ENCODE results near the gene BCR. TPM values are rescaled to one million over a fixed set of nuclear protein-coding genes. Genes with fewer than 3 reads are reported as not detected.
"Not testable (repeated sequence)": the region's sequence is repeated elsewhere in the genome, so short reads cannot be mapped to it uniquely, and the experiment has no call there.

The BCR gene
- total and polyA plus RNA-seq, 2 of the 4 experiments (the other 2 are of a cell fraction): 28.9 to 44.6 TPM

DNA sequence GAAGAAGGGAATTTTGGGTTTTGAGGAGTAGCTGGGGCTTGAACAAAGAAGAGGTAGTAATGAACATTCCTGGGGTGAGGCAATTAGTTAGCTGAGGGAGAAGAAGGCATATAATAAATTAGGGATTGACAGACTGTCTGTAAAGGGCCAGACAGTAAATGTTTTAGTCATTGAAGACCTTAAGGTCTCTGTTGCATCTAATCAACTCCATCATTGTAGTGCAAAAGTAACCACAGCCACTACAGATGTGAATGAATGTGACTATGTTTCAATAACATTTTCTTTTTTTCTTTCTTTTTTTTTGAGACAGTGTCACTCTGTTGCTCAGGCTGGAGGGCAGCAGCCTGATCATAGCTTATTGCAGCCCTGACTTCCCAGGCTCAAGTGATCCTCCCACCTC is 153.5 kb downstream of the BCR start:
- H2BK15ac ChIP-seq (ENCODE audit: low read depth, low read length); DNase-seq; H2AK5ac ChIP-seq (ENCODE audit: low read depth, low read length); H3K4me3 ChIP-seq (ENCODE audit: insufficient read depth, low read depth, low read length); H4K91ac ChIP-seq (ENCODE audit: insufficient read depth, low read depth, low read length); CTCF ChIA-PET; H3K4me2 ChIP-seq (ENCODE audit: low read depth, low read length); H3K27me3 ChIP-seq (ENCODE audit: control insufficient read depth, insufficient read depth, low read length); BruUV-seq (replicated peaks); H3K4ac ChIP-seq (ENCODE audit: low read depth, low read length); H3K18ac ChIP-seq (ENCODE audit: low read depth, low read length); dilution Hi-C loops (cut with HindIII; ENCODE audit: low sequenced_read_pairs, unreplicated experiment); H2BK120ac ChIP-seq (ENCODE audit: low read depth, low read length); H3K14ac ChIP-seq (replicated peaks; ENCODE audit: low read depth, low read length); H4K5ac ChIP-seq (ENCODE audit: low read depth, low read length); H2AK9ac ChIP-seq (replicated peaks; ENCODE audit: low read depth, low read length, poor library complexity); H2AFZ ChIP-seq (replicated peaks; ENCODE audit: low read length, poor library complexity); intact Hi-C loops (cut with micrococcal nuclease); POLR2A ChIA-PET (ENCODE audit: unreplicated experiment); H4K8ac ChIP-seq (ENCODE audit: low read depth in 2 of 2, low read length in 2 of 2); H3K23ac ChIP-seq (ENCODE audit: low read depth, low read length); H3K4me1 ChIP-seq (ENCODE audit: control insufficient read depth, insufficient read depth, low read length); H3K79me1 ChIP-seq (ENCODE audit: low read depth in 1 of 2, low read length in 2 of 2); H3K9me1 ChIP-seq (ENCODE audit: insufficient read depth, low read length); H3K9ac ChIP-seq (ENCODE audit: low read depth, low read length); ATAC-seq (ENCODE audit: low read depth); H3K9me3 ChIP-seq (ENCODE audit: control insufficient read depth, insufficient read depth, low read length); H3K56ac ChIP-seq (ENCODE audit: extremely low read depth, insufficient read depth, low read length); H4K20me1 ChIP-seq (ENCODE audit: insufficient read depth, low read length); H2BK5ac ChIP-seq (ENCODE audit: low read depth, low read length, poor library complexity, severe bottlenecking); H3K36me3 ChIP-seq (ENCODE audit: control insufficient read depth, insufficient read depth, low read length); in situ Hi-C loops (cut with MboI; ENCODE audit: low sequenced_read_pairs); H3K27ac ChIP-seq (ENCODE audit: insufficient read depth, low read length); H2BK20ac ChIP-seq (ENCODE audit: low read depth, low read length): not testable (repeated sequence)

DNA sequence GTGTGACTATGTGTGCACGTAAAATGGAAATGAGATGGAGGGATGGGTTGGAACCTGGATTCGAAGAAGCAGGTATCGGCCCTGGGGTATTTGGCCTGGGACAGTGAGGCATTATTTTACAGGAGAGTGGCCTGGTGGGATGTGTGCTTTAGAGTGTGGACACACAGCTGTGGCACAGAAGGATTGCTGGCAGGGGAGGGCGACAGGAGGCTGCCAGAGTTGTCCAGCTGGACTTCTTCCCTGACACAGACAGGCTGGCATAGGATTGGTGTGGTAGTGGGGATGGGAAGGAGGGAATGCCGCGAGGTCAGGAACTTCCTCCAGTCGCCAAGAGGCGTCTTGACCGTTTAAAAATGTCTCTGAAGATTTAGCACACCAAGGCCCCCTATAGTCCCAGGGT is 157.4 kb downstream of the BCR start:
- no CpG with 5 or more reads among the region's 9 CpGs for WGBS, 2 experiments (ENCODE audit: extremely low coverage in 2 of 2, insufficient read length in 1 of 2)

More for the DNA sequence above, 157.4 kb downstream of the BCR start:
- dilution Hi-C loops (cut with HindIII; ENCODE audit: low sequenced_read_pairs, unreplicated experiment); H3K9ac ChIP-seq (ENCODE audit: low read depth, low read length); H2AFZ ChIP-seq (replicated peaks; ENCODE audit: low read length, poor library complexity); H4K8ac ChIP-seq (ENCODE audit: low read depth in 2 of 2, low read length in 2 of 2); H3K79me1 ChIP-seq (ENCODE audit: low read depth in 1 of 2, low read length in 2 of 2); DNase-seq; intact Hi-C loops (cut with micrococcal nuclease); H4K91ac ChIP-seq (ENCODE audit: insufficient read depth, low read depth, low read length); H2AK9ac ChIP-seq (replicated peaks; ENCODE audit: low read depth, low read length, poor library complexity); POLR2A ChIA-PET (ENCODE audit: unreplicated experiment); ATAC-seq (ENCODE audit: low read depth); H2BK20ac ChIP-seq (ENCODE audit: low read depth, low read length); H2AK5ac ChIP-seq (ENCODE audit: low read depth, low read length); H3K36me3 ChIP-seq (ENCODE audit: control insufficient read depth, insufficient read depth, low read length); H4K5ac ChIP-seq (ENCODE audit: low read depth, low read length); H2BK5ac ChIP-seq (ENCODE audit: low read depth, low read length, poor library complexity, severe bottlenecking); H3K4me1 ChIP-seq (ENCODE audit: control insufficient read depth, insufficient read depth, low read length); H2BK15ac ChIP-seq (ENCODE audit: low read depth, low read length); H3K9me3 ChIP-seq (ENCODE audit: control insufficient read depth, insufficient read depth, low read length); H3K14ac ChIP-seq (replicated peaks; ENCODE audit: low read depth, low read length); H3K18ac ChIP-seq (ENCODE audit: low read depth, low read length); H3K4ac ChIP-seq (ENCODE audit: low read depth, low read length); in situ Hi-C loops (cut with MboI; ENCODE audit: low sequenced_read_pairs); H3K27ac ChIP-seq (ENCODE audit: insufficient read depth, low read length); H3K23ac ChIP-seq (ENCODE audit: low read depth, low read length); H3K9me1 ChIP-seq (ENCODE audit: insufficient read depth, low read length); CTCF ChIA-PET; H3K56ac ChIP-seq (ENCODE audit: extremely low read depth, insufficient read depth, low read length); H3K4me3 ChIP-seq (ENCODE audit: insufficient read depth, low read depth, low read length); H4K20me1 ChIP-seq (ENCODE audit: insufficient read depth, low read length); BruUV-seq (replicated peaks); H2BK120ac ChIP-seq (ENCODE audit: low read depth, low read length); H3K27me3 ChIP-seq (ENCODE audit: control insufficient read depth, insufficient read depth, low read length); H3K4me2 ChIP-seq (ENCODE audit: low read depth, low read length): not testable (repeated sequence)

Measured in IMR-90 (cell line).